ENCODE results near the gene OR2A5. TPM values are rescaled to one million over a fixed set of nuclear protein-coding genes. Genes with fewer than 3 reads are reported as not detected.

The OR2A5 gene
- total RNA-seq, 1 experiment from 2014 or later: not detected

DNA sequence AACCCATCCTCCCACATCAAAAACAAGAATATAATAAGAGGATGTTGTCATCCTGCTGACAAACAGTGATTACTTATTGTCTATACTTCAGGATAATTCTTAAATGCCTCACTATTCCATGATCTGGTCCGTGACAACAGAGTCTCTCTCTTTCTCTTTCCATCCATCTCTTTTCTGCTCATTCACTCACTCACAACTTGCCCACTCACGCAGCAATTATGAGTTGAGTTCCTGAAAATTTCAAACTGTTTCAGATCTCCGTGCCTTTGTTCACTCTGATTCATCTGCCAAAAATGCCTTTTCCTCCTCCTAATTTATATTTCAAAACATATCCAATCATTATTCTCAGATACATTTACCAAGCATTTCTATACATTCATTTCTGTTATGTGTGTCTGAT lies 47.2 kb upstream of the OR2A5 start:
- H3K4me1 ChIP-seq (ENCODE audit: control insufficient read depth in 1 of 2, insufficient read depth in 2 of 2, low read length in 2 of 2): no peaks in the 10 kb centered on the region
- intact Hi-C loops (cut with micrococcal nuclease): no loop called here
- no peak overlapping the region for H2AFZ ChIP-seq (ENCODE audit: low read depth, low read length, poor library complexity, severe bottlenecking)
- DNase-seq (ENCODE audit: low read depth, low spot score) (no peak), ATAC-seq (no peak)
- BruUV-seq (replicated peaks): no TSS peak
- no peak for TF ChIP-seq CBX3 (IDR thresholded peaks at IDR 0.05; ENCODE audit: low read depth)
- no peak for TF ChIP-seq TCF7L2 (IDR thresholded peaks at IDR 0.05; ENCODE audit: borderline replicate concordance, extremely low read depth, insufficient read depth, insufficient read length)
- no peak for TF ChIP-seq SRF (IDR thresholded peaks at IDR 0.05; ENCODE audit: low read depth)
- no peak for TF ChIP-seq ZNF274 (IDR thresholded peaks at IDR 0.05; ENCODE audit: low read depth, low read length)
- TF ChIP-seq ELF1 (IDR thresholded peaks at IDR 0.05; ENCODE audit: borderline replicate concordance, low read depth): no peak
- RAD21 ChIA-PET (ENCODE audit: low non-redundant PET in 1 of 2, low total read pairs in 2 of 2, uncharacterized antibody in 2 of 2, unreplicated experiment in 2 of 2): no interaction called here
- no peak overlapping the region for H3K4me3 ChIP-seq (replicated peaks in 1 of 2; ENCODE audit: low read depth in 1 of 2, low read length in 2 of 2)
- no peaks in the 10 kb centered on the region for H3K79me2 ChIP-seq (ENCODE audit: insufficient read depth, low read length)
- no peaks in the 10 kb centered on the region for H3K9me3 ChIP-seq (ENCODE audit: control insufficient read depth in 1 of 2, insufficient read depth in 1 of 2, low read depth in 1 of 2, low read length in 2 of 2)
- no peaks in the 10 kb centered on the region for H4K20me1 ChIP-seq (ENCODE audit: insufficient read depth)
- POLR2A ChIA-PET: no interaction called here
- H3K36me3 ChIP-seq (ENCODE audit: control insufficient read depth in 1 of 2, insufficient read depth in 2 of 2, low read length in 2 of 2): no peaks in the 10 kb centered on the region
- H3K4me2 ChIP-seq (ENCODE audit: low read length): no peak overlapping the region
- CTCF ChIA-PET: no interaction called here
- no peak overlapping the region for H3K9ac ChIP-seq (ENCODE audit: low read length)
- no peaks in the 10 kb centered on the region for H3K27me3 ChIP-seq (ENCODE audit: insufficient read depth, low read length)
- no peaks in the 10 kb centered on the region for H3K9me2 ChIP-seq (ENCODE audit: insufficient read depth)
- no peak overlapping the region for H3K27ac ChIP-seq (ENCODE audit: low read depth, low read length)

DNA sequence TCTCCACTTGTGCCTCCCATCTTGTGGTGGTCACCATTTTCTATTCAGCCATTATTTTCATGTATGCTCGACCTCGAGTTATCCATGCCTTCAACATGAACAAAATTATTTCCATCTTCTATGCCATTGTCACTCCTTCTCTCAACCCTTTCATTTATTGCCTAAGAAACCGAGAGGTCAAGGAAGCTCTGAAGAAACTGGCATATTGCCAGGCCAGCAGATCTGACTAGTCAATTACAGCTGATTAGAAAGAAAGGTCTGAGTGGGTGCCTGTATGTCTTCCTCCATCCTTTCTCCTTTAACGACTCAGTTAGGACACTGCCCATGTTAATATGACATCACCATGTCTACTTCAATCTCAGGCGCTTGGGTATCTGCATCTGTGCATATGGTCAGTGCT lies 44.0 kb upstream of the OR2A5 start:
- ChIA-PET RAD21 (ENCODE audit: low non-redundant PET in 1 of 2, low total read pairs in 2 of 2, uncharacterized antibody in 2 of 2, unreplicated experiment in 2 of 2) (no interaction called here), POLR2A (no interaction called here), CTCF (no interaction called here)
- Histone ChIP-seq H3K79me2 (ENCODE audit: insufficient read depth, low read length) (no peaks in the 10 kb centered on the region), H2AFZ (ENCODE audit: low read depth, low read length, poor library complexity, severe bottlenecking) (no peak overlapping the region), H3K9me3 (ENCODE audit: control insufficient read depth in 1 of 2, insufficient read depth in 1 of 2, low read depth in 1 of 2, low read length in 2 of 2) (no peaks in the 10 kb centered on the region; a peak in 1 of 4 replicates), H4K20me1 (ENCODE audit: insufficient read depth) (no peaks in the 10 kb centered on the region), H3K27me3 (ENCODE audit: insufficient read depth, low read length) (no peaks in the 10 kb centered on the region), H3K36me3 (ENCODE audit: control insufficient read depth in 1 of 2, insufficient read depth in 2 of 2, low read length in 2 of 2) (no peaks in the 10 kb centered on the region), H3K27ac (ENCODE audit: low read depth, low read length) (no peak overlapping the region), H3K9ac (ENCODE audit: low read length) (no peak overlapping the region), H3K4me2 (ENCODE audit: low read length) (no peak overlapping the region), H3K9me2 (ENCODE audit: insufficient read depth) (no peaks in the 10 kb centered on the region), H3K4me1 (ENCODE audit: control insufficient read depth in 1 of 2, insufficient read depth in 2 of 2, low read length in 2 of 2) (no peaks in the 10 kb centered on the region), H3K4me3 (replicated peaks in 1 of 2; ENCODE audit: low read depth in 1 of 2, low read length in 2 of 2) (no peak overlapping the region)
- intact Hi-C loops (cut with micrococcal nuclease): no loop called here
- DNase-seq (ENCODE audit: low read depth, low spot score) (no peak), ATAC-seq (no peak)
- BruUV-seq (replicated peaks): no TSS peak
- TF ChIP-seq ZFX (IDR thresholded peaks at IDR 0.05) (no peak), ZNF274 (IDR thresholded peaks at IDR 0.05; ENCODE audit: low read depth, low read length) (no peak), RAD21 (IDR thresholded peaks at IDR 0.05; ENCODE audit: low read depth) (no peak), POLR2AphosphoS5 (IDR thresholded peaks at IDR 0.05; ENCODE audit: low read depth, low read length) (no peak), EZH2phosphoT487 (IDR thresholded peaks at IDR 0.05; ENCODE audit: borderline replicate concordance) (no peak), CEBPB (IDR thresholded peaks at IDR 0.05; ENCODE audit: low read depth) (no peak), EZH2 (IDR thresholded peaks at IDR 0.05) (no peak), POLR2A (IDR thresholded peaks at IDR 0.05; ENCODE audit: borderline replicate concordance, extremely low read depth, insufficient read depth, insufficient read length) (no peak)
- TF ChIP-seq, protein P1, sequence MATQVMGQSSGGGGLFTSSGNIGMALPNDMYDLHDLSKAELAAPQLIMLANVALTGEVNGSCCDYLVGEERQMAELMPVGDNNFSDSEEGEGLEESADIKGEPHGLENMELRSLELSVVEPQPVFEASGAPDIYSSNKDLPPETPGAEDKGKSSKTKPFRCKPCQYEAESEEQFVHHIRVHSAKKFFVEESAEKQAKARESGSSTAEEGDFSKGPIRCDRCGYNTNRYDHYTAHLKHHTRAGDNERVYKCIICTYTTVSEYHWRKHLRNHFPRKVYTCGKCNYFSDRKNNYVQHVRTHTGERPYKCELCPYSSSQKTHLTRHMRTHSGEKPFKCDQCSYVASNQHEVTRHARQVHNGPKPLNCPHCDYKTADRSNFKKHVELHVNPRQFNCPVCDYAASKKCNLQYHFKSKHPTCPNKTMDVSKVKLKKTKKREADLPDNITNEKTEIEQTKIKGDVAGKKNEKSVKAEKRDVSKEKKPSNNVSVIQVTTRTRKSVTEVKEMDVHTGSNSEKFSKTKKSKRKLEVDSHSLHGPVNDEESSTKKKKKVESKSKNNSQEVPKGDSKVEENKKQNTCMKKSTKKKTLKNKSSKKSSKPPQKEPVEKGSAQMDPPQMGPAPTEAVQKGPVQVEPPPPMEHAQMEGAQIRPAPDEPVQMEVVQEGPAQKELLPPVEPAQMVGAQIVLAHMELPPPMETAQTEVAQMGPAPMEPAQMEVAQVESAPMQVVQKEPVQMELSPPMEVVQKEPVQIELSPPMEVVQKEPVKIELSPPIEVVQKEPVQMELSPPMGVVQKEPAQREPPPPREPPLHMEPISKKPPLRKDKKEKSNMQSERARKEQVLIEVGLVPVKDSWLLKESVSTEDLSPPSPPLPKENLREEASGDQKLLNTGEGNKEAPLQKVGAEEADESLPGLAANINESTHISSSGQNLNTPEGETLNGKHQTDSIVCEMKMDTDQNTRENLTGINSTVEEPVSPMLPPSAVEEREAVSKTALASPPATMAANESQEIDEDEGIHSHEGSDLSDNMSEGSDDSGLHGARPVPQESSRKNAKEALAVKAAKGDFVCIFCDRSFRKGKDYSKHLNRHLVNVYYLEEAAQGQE (IDR thresholded peaks at IDR 0.05; ENCODE audit: low read depth): no peak
- TF ChIP-seq, protein P2, sequence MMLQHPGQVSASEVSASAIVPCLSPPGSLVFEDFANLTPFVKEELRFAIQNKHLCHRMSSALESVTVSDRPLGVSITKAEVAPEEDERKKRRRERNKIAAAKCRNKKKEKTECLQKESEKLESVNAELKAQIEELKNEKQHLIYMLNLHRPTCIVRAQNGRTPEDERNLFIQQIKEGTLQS (IDR thresholded peaks at IDR 0.05): no peak

All from HCT116 (cell line).